Neural crest cell (in vitro differentiated cells): ENCODE data around the gene LRRC8D. TPM values are rescaled to one million over a fixed set of nuclear protein-coding genes. Genes with fewer than 3 reads are reported as not detected.
"Not testable (repeated sequence)": the region's sequence is repeated elsewhere in the genome, so short reads cannot be mapped to it uniquely, and the experiment has no call there.

Experiments used
- DNase-seq: peaks from one replicate; pipeline ENCODE4 v3.0.0; 2021; ENCODE audit warnings: low read depth, mixed read lengths, low spot score
- H3K27ac Mint-ChIP-seq: one replicate; pipeline ENCODE4 v1.8.0; 2021; ENCODE audit warnings: mild to moderate bottlenecking, mixed read lengths; ENCODE audit not compliant: unreplicated experiment
- H3K27me3 Mint-ChIP-seq: 2 replicates; pipeline ENCODE4 v1.8.0; 2021; ENCODE audit warnings: low read depth, mild to moderate bottlenecking, mixed read lengths
- H3K36me3 Mint-ChIP-seq: 2 replicates; pipeline ENCODE4 v1.8.0; 2021; ENCODE audit warnings: low read depth, mild to moderate bottlenecking, mixed read lengths
- H3K4me1 Mint-ChIP-seq: 2 replicates; pipeline ENCODE4 v1.8.0; 2021; ENCODE audit warnings: mixed read lengths
- H3K4me3 Mint-ChIP-seq: one replicate; pipeline ENCODE4 v1.8.0; 2021; ENCODE audit warnings: mild to moderate bottlenecking, mixed read lengths
- H3K9me3 Mint-ChIP-seq: 2 replicates; pipeline ENCODE4 v1.8.0; 2021; ENCODE audit warnings: mixed read lengths
- CTCF ChIP-seq: fragments of 200-600 bp; sonication (generic); conservative IDR thresholded peaks from 2 replicates; pipeline ENCODE4 v1.5.0; 2021; ENCODE audit warnings: antibody characterized with exemption, mild to moderate bottlenecking
- total RNA-seq: library from RNA; stranded (reverse); gene quantifications from 2 replicates; pipeline ENCODE4 v1.2.1, GENCODE V29; 2021

Gene LRRC8D
- total RNA-seq, 1 donor from 2014 or later: 44.9 TPM

- H3K4me3 Mint-ChIP-seq: no peak overlapping the region
- peaks cover 4% of the 10 kb centered on the region for H3K4me1 Mint-ChIP-seq
- H3K9me3 Mint-ChIP-seq: no peaks in the 10 kb centered on the region
- TF ChIP-seq CTCF: no peak
- H3K27ac Mint-ChIP-seq: no peak overlapping the region
- H3K27me3 Mint-ChIP-seq: no peaks in the 10 kb centered on the region
- DNase-seq: no peak
- H3K36me3 Mint-ChIP-seq: no peaks in the 10 kb centered on the region
Observed at GRCh38 chr1:89781494-89782126, 39.2 kb upstream of the LRRC8D start.

- H3K27me3 Mint-ChIP-seq: no peaks in the 10 kb centered on the region
- H3K9me3 Mint-ChIP-seq: no peaks in the 10 kb centered on the region
- H3K36me3 Mint-ChIP-seq: no peaks in the 10 kb centered on the region
- peaks cover 13% of the 10 kb centered on the region for H3K4me1 Mint-ChIP-seq
- no peak for TF ChIP-seq CTCF
- H3K27ac Mint-ChIP-seq: no peak overlapping the region
- no peak overlapping the region for H3K4me3 Mint-ChIP-seq
- no peak for DNase-seq
Observed at GRCh38 chr1:89786628-89787214, 34.1 kb upstream of the LRRC8D start.

- no peaks in the 10 kb centered on the region for H3K27me3 Mint-ChIP-seq
Observed at GRCh38 chr1:89790592-89790991, 30.2 kb upstream of the LRRC8D start.

GRCh38 chr1:89791064-89791726, 29.6 kb upstream of the LRRC8D start:
- no peak for DNase-seq
- Mint-ChIP-seq H3K4me1 (peaks cover 23% of the 10 kb centered on the region), H3K27me3 (no peaks in the 10 kb centered on the region), H3K4me3 (peak overlapping the region; percentile 0), H3K27ac (peak overlapping the region; percentile 4), H3K9me3 (peaks cover 4% of the 10 kb centered on the region), H3K36me3 (no peaks in the 10 kb centered on the region)
- no peak for TF ChIP-seq CTCF

More at GRCh38 chr1:89790592-89790991, 30.2 kb upstream of the LRRC8D start:
- no peaks in the 10 kb centered on the region for H3K36me3 Mint-ChIP-seq
- DNase-seq: no peak
- H3K4me3 Mint-ChIP-seq: no peak overlapping the region
- no peak for TF ChIP-seq CTCF
- peaks cover 23% of the 10 kb centered on the region for H3K4me1 Mint-ChIP-seq
- H3K9me3 Mint-ChIP-seq: peaks cover 2% of the 10 kb centered on the region
- H3K27ac Mint-ChIP-seq: no peak overlapping the region

GRCh38 chr1:89794406-89794805, 26.4 kb upstream of the LRRC8D start:
- DNase-seq: no peak
- no peak overlapping the region for H3K27ac Mint-ChIP-seq
- no peak for TF ChIP-seq CTCF
- peaks cover 23% of the 10 kb centered on the region for H3K4me1 Mint-ChIP-seq
- no peak overlapping the region for H3K4me3 Mint-ChIP-seq
- peaks cover 4% of the 10 kb centered on the region for H3K9me3 Mint-ChIP-seq
- H3K36me3 Mint-ChIP-seq: peaks cover 2% of the 10 kb centered on the region
- H3K27me3 Mint-ChIP-seq: no peaks in the 10 kb centered on the region

- peaks cover 23% of the 10 kb centered on the region for H3K4me1 Mint-ChIP-seq
- not testable (repeated sequence) for H3K9me3 Mint-ChIP-seq, DNase-seq
Observed at GRCh38 chr1:89795571-89795970, 25.3 kb upstream of the LRRC8D start.

GRCh38 chr1:89797876-89798275, 23.0 kb upstream of the LRRC8D start:
- H3K4me1 Mint-ChIP-seq: peaks cover 23% of the 10 kb centered on the region
- DNase-seq, H3K9me3 Mint-ChIP-seq, H3K27ac Mint-ChIP-seq, H3K27me3 Mint-ChIP-seq, H3K36me3 Mint-ChIP-seq, H3K4me3 Mint-ChIP-seq: not testable (repeated sequence)

More at GRCh38 chr1:89795571-89795970, 25.3 kb upstream of the LRRC8D start:
- not testable (repeated sequence) for H3K36me3 Mint-ChIP-seq, H3K27ac Mint-ChIP-seq, H3K27me3 Mint-ChIP-seq, H3K4me3 Mint-ChIP-seq
